ENCODE measurements around the gene GRHL1. TPM values are rescaled to one million over a fixed set of nuclear protein-coding genes. Genes with fewer than 3 reads are reported as not detected.

GRHL1 gene
- polyA plus RNA-seq, 1 donor (not counting 4 experiments of a cell fraction or from before 2014, with no cell fraction given) = 7.8 TPM

- H3K36me3 ChIP-seq (ENCODE audit: control insufficient read depth in 2 of 2, extremely low read depth in 1 of 2, insufficient read depth in 2 of 2, low read length in 2 of 2) = no peaks in the 10 kb centered on the region
- FAIRE-seq (no peak), DNase-seq (ENCODE audit: low read depth, low spot score) (no peak)
- H3K4me1 ChIP-seq (ENCODE audit: control insufficient read depth, extremely low read depth, insufficient read depth, low read length) = peaks cover 2% of the 10 kb centered on the region
- no peak overlapping the region for H3K27ac ChIP-seq (ENCODE audit: control insufficient read depth, insufficient read depth, low read length)
- no peaks in the 10 kb centered on the region for H3K27me3 ChIP-seq (ENCODE audit: control insufficient read depth, extremely low read depth, insufficient read depth, low read length)
- no peaks in the 10 kb centered on the region for H4K20me1 ChIP-seq (ENCODE audit: control insufficient read depth, extremely low read depth, insufficient read depth, low read length)
- TF ChIP-seq EZH2 (IDR thresholded peaks at IDR 0.05; ENCODE audit: low read length) = no peak
- TF ChIP-seq, protein P1, sequence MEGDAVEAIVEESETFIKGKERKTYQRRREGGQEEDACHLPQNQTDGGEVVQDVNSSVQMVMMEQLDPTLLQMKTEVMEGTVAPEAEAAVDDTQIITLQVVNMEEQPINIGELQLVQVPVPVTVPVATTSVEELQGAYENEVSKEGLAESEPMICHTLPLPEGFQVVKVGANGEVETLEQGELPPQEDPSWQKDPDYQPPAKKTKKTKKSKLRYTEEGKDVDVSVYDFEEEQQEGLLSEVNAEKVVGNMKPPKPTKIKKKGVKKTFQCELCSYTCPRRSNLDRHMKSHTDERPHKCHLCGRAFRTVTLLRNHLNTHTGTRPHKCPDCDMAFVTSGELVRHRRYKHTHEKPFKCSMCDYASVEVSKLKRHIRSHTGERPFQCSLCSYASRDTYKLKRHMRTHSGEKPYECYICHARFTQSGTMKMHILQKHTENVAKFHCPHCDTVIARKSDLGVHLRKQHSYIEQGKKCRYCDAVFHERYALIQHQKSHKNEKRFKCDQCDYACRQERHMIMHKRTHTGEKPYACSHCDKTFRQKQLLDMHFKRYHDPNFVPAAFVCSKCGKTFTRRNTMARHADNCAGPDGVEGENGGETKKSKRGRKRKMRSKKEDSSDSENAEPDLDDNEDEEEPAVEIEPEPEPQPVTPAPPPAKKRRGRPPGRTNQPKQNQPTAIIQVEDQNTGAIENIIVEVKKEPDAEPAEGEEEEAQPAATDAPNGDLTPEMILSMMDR (optimal IDR thresholded peaks at IDR 0.05 in 1 of 3, IDR thresholded peaks at IDR 0.05 in 1 of 3, conservative IDR thresholded peaks at IDR 0.05 in 1 of 3; ENCODE audit: extremely low read depth in 1 of 3, insufficient read depth in 2 of 3, low read length in 3 of 3) = no peak
- H3K9me1 ChIP-seq (ENCODE audit: control insufficient read depth, extremely low read depth, insufficient read depth, low read length) = no peaks in the 10 kb centered on the region
- H3K4me3 ChIP-seq (ENCODE audit: control insufficient read depth in 2 of 3, extremely low read depth in 1 of 3, insufficient read depth in 2 of 3, low read depth in 1 of 3, low read length in 3 of 3) = peak overlapping the region; percentile 50 to 70 (median 54)
- peak overlapping the region; percentile 63 for H3K4me2 ChIP-seq (ENCODE audit: control insufficient read depth, extremely low read depth, insufficient read depth, low read depth, low read length)
- no peaks in the 10 kb centered on the region for H3K79me2 ChIP-seq (ENCODE audit: control insufficient read depth, insufficient read depth, low read length)
- H2AFZ ChIP-seq (ENCODE audit: control insufficient read depth, low read length) = no peak overlapping the region
- peak overlapping the region; percentile 47 for H3K9ac ChIP-seq (ENCODE audit: control insufficient read depth, extremely low read depth, insufficient read depth, low read length)
- no peaks in the 10 kb centered on the region for H3K9me3 ChIP-seq (ENCODE audit: control insufficient read depth, low read depth, low read length)
- dilution Hi-C loops (cut with MboI; ENCODE audit: extremely low pct_ligation_motif_present, low sequenced_read_pairs) = no loop called here
Observed at GRCh38 chr2:9952286-9952737, 819 bp downstream of the GRHL1 start.

DNA sequence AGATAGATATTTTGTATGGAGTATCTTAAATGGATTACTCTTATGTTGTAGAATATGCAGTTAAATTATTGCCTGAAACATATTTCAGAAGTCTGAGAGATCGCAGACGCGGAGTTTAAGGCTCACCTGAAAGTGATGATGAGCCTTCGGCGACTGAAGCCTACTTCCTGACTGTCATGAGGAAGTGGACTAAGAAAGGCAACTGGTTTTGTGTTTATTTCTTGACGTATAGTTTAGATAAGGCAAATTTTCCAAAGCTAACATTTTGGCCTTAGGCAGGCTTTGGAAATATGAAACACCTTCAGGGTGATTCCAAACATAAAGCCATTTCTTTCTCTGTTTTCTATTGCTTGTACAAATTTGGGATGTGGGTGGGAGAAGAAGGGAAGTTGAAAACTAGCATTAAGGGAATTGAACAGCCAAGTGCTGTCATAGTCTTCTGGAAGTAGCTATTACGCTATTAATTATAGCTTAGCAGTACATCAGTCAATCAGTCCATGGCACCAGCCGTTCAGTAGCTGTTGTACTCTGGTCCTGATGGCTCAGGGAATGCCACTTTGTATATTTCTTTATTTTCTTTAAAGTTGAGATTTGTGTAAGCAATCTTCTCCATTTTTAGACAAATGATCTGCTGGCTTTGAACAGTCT, 1.5 kb downstream of the GRHL1 start:
- Histone ChIP-seq H3K27ac (ENCODE audit: control insufficient read depth, insufficient read depth, low read length) (no peak overlapping the region), H3K36me3 (ENCODE audit: control insufficient read depth in 2 of 2, extremely low read depth in 1 of 2, insufficient read depth in 2 of 2, low read length in 2 of 2) (no peaks in the 10 kb centered on the region), H3K9ac (ENCODE audit: control insufficient read depth, extremely low read depth, insufficient read depth, low read length) (no peak overlapping the region), H2AFZ (ENCODE audit: control insufficient read depth, low read length) (no peak overlapping the region), H3K79me2 (ENCODE audit: control insufficient read depth, insufficient read depth, low read length) (no peaks in the 10 kb centered on the region), H3K4me3 (ENCODE audit: control insufficient read depth in 2 of 3, extremely low read depth in 1 of 3, insufficient read depth in 2 of 3, low read depth in 1 of 3, low read length in 3 of 3) (no peak overlapping the region), H4K20me1 (ENCODE audit: control insufficient read depth, extremely low read depth, insufficient read depth, low read length) (no peaks in the 10 kb centered on the region), H3K9me3 (ENCODE audit: control insufficient read depth, low read depth, low read length) (no peaks in the 10 kb centered on the region), H3K27me3 (ENCODE audit: control insufficient read depth, extremely low read depth, insufficient read depth, low read length) (no peaks in the 10 kb centered on the region), H3K9me1 (ENCODE audit: control insufficient read depth, extremely low read depth, insufficient read depth, low read length) (no peaks in the 10 kb centered on the region), H3K4me2 (ENCODE audit: control insufficient read depth, extremely low read depth, insufficient read depth, low read depth, low read length) (no peak overlapping the region), H3K4me1 (ENCODE audit: control insufficient read depth, extremely low read depth, insufficient read depth, low read length) (peaks cover 2% of the 10 kb centered on the region)
- TF ChIP-seq EZH2 (IDR thresholded peaks at IDR 0.05; ENCODE audit: low read length) = no peak
- TF ChIP-seq, protein P1 (optimal IDR thresholded peaks at IDR 0.05 in 1 of 3, IDR thresholded peaks at IDR 0.05 in 1 of 3, conservative IDR thresholded peaks at IDR 0.05 in 1 of 3; ENCODE audit: extremely low read depth in 1 of 3, insufficient read depth in 2 of 3, low read length in 3 of 3) = no peak
- DNase-seq (ENCODE audit: low read depth, low spot score) (no peak), FAIRE-seq (no peak)
- dilution Hi-C loops (cut with MboI; ENCODE audit: extremely low pct_ligation_motif_present, low sequenced_read_pairs) = no loop called here
